HG03060 (cell line): ENCODE measurements around the gene KCNIP4.

Experiments
- ATAC-seq: cut with Tn5 transposase; IDR thresholded peaks from one replicate; pipeline ENCODE4 v1.9.1; 2021; ENCODE audit warnings: low read depth, moderate number of reproducible peaks; ENCODE audit not compliant: unreplicated experiment

KCNIP4 gene

GRCh38 chr4:21126014-21126512 lies 822.5 kb downstream of the KCNIP4 start:
- ATAC-seq = no peak

GRCh38 chr4:21118301-21118700 lies 830.3 kb downstream of the KCNIP4 start:
- ATAC-seq = no peak

- ATAC-seq = no peak
These were observed 830.9 kb downstream of the KCNIP4 start for GRCh38 chr4:21117541-21118180.

- ATAC-seq = no peak
These were observed 834.9 kb downstream of the KCNIP4 start for GRCh38 chr4:21113496-21114223.

- ATAC-seq = no peak
These were observed 845.9 kb downstream of the KCNIP4 start for GRCh38 chr4:21102667-21103066.

GRCh38 chr4:21097865-21098264 lies 850.7 kb downstream of the KCNIP4 start:
- ATAC-seq = no peak

GRCh38 chr4:21097026-21097425 lies 851.5 kb downstream of the KCNIP4 start:
- no peak for ATAC-seq

- no peak for ATAC-seq
These were observed 856.0 kb downstream of the KCNIP4 start for GRCh38 chr4:21092531-21092930.

- ATAC-seq = no peak
These were observed 858.4 kb downstream of the KCNIP4 start for GRCh38 chr4:21090094-21090666.

GRCh38 chr4:21083413-21083812 lies 865.2 kb downstream of the KCNIP4 start:
- no peak for ATAC-seq

- no peak for ATAC-seq
These were observed 870.6 kb downstream of the KCNIP4 start for GRCh38 chr4:21077967-21078366.

GRCh38 chr4:21067351-21067750 lies 881.2 kb downstream of the KCNIP4 start:
- no peak for ATAC-seq

- no peak for ATAC-seq
These were observed 886.7 kb downstream of the KCNIP4 start for GRCh38 chr4:21061902-21062301.

GRCh38 chr4:21046141-21046540 lies 902.4 kb downstream of the KCNIP4 start:
- no peak for ATAC-seq

- no peak for ATAC-seq
These were observed 903.5 kb downstream of the KCNIP4 start for GRCh38 chr4:21045119-21045518.

- no peak for ATAC-seq
These were observed 906.9 kb downstream of the KCNIP4 start for GRCh38 chr4:21041708-21042107.

GRCh38 chr4:21034728-21035127 lies 913.8 kb downstream of the KCNIP4 start:
- no peak for ATAC-seq

- no peak for ATAC-seq
These were observed 916.4 kb downstream of the KCNIP4 start for GRCh38 chr4:21032089-21032645.

- ATAC-seq = no peak
These were observed 929.8 kb downstream of the KCNIP4 start for GRCh38 chr4:21018817-21019216.

- ATAC-seq = no peak
These were observed 935.1 kb downstream of the KCNIP4 start for GRCh38 chr4:21013501-21013900.

GRCh38 chr4:21012851-21013331 lies 935.7 kb downstream of the KCNIP4 start:
- ATAC-seq = no peak
